ENCODE data around the gene DDX18.

GRCh38 chr2:117850015-117850414 is 35.5 kb downstream of the DDX18 start:
- TF ChIP-seq CTCF (IDR thresholded peaks at IDR 0.05; ENCODE audit: low read length) (no peak), EZH2 (IDR thresholded peaks at IDR 0.05; ENCODE audit: borderline replicate concordance, low read length) (no peak)

Measured in OCI-LY1 (cell line).